ENCODE data around the gene ZIM2.
"Not testable (repeated sequence)": the region's sequence is repeated elsewhere in the genome, so short reads cannot be mapped to it uniquely, and the experiment has no call there.

The ZIM2 gene

DNA sequence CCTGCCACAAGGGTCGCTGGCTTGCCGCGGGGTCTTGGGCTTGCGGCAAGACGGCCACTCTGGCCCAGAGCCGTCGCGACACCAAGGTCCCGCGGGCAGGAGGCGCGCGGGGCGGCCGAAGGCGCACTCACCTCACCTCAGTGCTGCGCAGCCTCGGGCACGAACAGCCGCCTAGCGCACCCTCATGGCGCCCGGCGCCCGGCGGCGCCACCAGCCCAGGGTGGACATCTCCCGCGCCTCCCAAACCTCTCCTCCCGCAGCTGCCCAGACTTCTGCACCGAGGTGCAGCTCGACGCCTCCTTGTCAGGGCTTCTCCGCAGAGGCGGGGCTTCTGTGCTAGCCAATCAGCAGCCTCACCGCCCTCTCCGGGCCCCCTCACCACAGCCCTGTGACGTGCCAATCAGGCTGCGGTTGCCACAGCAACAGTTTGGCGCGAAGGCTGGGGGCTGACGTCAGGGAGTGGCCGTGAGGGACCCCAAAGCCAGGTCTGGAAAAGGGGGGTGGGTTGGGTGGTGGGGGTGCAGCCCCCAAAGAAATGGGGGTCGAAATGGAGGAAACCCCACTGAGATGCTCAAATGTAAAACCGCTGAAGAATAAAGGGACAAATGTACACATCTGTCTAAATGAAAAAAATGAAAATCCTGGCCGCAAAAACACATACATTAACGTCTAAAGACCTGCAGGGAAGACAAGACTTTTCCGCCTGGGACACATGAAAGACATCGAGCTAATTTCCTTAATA, at the start of gene ZIM2, which contains the start of gene PEG3:
ZIM2 (minus strand) TSS at position 276 of the 742 bp plus-strand sequence. CDS start 16,449 bp downstream, outside the sequence.
PEG3 (minus strand) TSS at position 276 of the 742 bp plus-strand sequence. CDS start 16,071 bp downstream, outside the sequence.
- no peak for DNase-seq

DNA sequence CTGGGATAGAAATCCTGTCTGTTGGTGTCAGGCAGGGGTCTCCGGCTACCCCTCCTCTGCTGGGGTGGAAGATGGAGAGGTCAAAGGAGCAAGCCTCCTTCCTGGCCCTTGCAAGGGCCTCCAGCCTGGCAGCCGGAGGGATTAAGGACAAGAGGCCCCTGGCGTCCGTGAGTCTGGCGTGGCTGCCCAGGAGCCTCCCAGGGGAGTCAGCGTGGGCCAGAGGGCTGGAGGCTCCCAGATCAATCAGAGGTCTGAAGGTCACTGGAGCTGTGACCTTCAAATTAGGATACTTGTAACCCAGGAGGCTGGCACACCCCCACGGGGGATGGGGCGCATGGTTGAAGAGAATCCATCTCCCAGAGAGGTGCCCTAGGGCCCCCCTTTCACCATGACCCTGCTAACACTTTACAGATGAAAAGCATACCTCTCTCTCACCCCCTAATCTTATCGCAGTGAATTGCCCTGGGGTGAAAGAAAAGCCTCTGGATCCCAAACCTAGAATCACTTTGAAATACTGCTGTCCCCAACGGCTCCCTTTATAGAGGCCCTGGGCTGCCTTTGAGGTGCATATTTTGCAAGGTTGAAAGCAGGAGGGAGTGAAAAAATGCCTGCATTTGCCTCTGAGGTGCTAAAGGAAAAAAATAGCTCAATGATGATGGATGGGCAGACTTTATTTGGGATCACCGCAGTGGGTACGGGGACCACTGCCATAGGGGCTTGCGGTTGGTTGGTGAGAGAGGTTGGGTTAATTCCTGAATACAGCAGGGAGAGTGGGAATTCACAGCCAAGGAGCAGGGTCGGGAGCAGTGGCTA, 44.9 kb upstream of the ZIM2 start:
- DNase-seq: no peak

DNA sequence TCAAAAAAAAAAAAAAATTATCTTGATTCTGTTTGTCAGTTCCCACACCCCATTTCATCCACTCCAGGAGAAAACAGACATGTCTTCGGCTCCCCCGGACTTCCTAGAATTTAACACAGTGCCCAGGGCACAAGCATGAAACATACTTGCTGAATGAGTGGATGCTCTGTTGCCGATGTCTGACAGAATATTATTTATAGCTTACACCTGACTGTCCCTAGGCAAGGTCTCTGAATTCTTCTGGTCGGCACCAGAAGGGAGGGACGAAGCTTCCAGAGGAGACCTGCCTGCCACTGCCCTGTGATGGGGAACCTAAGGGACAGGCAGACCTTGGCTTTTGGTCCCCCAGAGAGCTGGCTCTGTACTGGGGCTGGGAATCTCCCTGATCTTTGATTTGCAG, 43.9 kb upstream of the ZIM2 start:
- DNase-seq: no peak

DNA sequence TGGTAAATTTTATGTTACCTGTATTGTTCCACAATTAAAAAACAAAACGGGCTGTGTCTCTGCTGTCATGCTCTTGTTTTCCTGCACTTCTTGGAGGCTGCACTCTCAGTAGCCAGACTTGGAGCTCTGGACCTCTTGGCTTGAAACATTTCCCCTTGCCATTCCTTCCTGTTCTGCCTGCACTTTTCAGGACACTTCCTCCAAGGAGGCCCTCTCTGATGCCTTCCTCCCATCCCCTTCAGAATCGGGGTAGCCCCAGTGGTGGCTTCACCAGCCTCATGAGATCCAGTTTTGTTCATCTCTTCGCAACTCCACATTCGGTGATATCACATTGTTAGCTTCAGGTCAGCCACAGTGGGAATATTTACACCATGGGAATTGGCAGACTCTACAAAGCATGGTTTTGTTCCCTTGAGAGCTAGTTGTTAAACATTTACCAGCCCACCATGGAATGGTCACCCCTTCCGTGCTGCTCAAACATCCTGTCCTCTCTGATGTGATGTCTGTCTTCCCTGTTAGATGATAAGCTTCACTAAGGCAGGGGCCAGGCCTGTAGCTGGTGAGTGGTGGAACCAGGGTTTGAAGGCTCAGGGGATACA, 40.2 kb upstream of the ZIM2 start:
- no peak for DNase-seq

DNA sequence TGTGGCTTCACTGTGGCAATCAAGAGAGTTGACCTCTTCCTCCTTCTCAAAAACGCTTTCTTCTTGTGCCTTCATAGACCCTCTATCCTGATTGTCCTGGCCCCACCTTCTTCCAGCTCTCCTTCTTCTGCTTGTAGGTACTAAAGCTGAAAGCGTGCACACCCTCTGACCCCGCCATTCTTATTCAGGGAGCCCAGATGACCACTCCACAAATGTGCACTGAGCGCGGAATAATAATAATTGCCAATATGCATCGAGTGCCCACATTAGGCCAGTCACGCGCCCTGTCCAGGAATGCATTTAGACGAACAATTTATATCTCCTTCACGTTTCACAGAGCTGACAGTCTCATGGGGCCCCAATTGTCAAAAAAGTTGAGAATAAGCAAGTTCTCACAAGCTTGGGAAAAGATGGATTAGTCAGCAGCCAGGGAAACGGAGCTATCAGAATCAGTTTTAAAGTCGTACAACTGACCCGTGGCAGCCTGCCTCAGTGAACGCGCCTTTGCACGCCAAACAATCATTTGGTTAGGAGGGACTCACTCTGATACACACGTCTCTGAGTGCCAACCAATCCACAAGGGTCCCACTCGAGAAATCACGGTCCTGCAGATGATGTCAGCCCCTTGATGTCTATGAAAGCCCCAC, 36.7 kb upstream of the ZIM2 start:
- no peak for DNase-seq

DNA sequence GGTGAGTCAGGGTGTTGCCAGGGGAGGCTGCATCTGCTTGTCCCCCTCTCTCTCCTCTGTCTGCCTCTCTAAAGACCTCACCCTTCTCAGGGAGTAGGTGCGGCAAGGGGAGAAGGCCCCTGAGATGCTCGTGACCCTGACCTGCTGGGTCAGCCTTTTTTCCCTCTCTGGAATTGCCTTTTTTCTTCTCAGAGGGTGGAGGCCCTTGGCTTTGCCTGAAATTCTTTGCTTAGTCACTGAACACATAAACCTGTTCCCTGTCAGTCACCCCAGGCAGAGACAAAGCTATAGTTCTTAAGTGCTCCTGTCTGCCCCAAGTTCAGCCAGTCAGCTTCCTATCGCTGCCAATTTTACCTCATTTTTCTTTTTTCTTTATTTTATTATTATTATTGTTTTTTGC, 35.2 kb upstream of the ZIM2 start:
- no peak for DNase-seq

DNA sequence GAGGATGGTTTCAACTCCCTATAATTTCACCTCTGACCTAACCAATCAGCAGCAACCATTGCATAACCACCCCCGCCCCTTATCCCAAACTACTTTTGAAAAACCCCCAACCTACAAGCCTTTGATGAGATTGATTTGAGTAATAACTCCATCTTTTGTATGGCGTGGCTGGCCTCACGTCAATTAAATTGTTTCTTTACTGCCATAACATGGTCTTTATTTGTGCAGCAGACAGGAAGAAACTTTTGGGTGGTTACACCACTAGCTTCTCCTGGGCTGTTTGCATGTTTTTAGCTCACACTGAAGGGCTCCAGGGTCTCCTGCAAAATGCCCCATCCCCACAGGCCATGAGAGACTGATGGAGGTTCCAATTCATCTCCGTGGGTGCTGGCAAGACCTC, 34.0 kb upstream of the ZIM2 start:
- no peak for DNase-seq

DNA sequence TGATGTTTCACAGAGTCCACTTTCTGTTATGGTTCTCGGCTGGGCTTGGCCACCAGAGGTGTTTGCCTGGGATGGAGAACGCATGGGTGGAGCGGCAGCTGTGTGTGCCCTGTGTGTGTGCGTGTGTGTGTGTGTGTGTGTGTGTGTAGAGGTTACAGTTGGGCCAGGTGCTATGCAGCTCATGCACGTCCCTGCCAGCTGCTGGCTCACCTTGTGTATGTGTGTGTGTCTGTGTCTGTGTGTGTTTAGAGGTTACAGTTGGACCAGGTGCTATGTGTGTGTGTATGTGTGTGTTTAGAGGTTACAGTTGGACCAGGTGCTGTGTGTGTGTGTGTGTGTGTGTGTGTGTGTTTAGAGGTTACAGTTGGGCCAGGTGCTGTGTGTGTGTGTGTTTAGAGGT, 33.0 kb upstream of the ZIM2 start:
- DNase-seq: no peak

DNA sequence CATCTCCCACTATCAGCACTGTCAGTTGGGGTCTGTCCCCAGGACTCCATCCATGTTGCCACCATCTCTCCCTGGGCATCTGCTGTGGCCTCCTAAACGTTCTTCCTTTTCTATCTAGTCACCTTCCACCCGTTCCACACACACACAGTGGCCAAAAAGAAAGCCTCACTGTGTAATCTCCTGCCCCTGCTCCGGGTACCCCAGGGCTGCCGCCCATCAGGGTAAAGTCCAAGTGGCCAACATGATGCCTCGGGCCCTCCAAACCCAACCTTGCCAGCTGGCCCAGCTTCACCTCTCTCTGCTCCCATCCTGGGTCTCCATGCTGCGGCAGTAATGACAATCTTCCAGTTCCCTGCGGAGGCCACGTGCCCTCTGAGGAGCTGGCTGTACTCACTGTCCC, 29.4 kb upstream of the ZIM2 start:
- no peak for DNase-seq

DNA sequence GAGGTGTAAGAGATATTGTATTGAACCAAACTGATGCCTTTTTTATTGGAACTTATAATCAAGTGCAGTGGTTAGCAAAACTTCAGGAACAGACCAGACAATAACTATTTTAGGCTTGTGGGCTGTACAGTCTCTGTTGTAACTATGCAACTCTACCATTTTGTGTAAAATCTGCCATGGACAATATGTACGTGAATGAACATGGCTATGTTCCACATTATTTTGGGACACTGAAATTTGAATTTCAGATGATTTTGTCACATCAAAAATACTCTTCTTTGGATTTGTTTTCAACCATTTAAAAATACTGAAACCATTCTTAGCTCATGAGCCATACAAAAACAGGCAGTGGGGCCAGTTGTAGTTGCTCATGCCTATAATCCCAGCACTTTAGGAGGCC, 27.9 kb upstream of the ZIM2 start:
- DNase-seq: no peak

DNA sequence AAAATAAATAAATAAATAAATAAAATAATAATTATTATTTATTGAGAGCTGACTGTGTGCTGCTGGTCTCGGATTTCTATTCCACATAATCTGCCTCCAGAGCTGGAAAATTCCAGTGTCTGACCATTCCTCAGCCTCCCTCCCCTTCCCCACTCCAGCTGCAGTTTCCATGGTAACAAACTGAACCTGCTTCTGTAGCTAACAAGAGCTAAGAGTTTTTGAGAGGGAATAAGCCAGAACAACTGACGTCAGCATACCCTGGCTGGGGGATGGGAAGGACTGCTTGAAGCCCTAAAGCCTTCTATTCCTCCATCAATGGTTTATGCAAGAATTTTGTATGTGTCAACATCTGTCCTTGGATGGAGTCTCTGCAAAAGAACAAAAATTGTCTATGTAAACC, 26.0 kb upstream of the ZIM2 start:
- DNase-seq: no peak

DNA sequence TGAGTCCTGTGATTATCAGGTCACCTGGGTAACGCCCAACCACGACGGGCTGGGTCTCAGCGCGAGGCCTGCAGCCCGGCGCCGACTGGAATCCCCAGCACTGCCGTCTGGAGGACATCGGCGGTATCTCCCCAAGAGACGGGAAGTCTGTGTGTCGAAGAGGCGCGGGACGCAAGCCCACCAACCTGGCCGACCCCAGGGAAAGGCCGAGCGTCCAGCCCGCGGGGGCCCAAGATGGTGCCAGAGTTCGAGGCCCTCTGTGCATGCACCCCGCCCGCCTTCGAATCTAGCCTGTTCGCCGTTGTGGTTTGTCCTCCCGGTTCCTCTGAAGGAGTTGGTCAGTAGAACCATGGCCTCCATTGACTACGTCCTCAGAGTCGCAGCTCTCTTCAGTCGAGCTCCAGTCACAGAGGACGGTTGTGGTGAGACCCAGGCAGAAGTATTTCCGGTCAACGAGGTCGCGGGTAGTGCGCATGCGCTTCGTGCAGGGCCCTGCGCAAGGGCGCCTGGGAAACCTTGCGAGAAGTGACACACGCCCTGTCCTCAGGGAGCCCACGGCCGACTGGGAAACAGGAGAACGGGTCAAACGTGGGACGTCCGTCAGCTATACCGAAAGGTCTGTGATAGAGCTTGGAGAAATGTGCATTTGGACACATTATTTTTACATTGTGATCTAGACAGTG, 24.1 kb upstream of the ZIM2 start:
- DNase-seq: no peak

DNA sequence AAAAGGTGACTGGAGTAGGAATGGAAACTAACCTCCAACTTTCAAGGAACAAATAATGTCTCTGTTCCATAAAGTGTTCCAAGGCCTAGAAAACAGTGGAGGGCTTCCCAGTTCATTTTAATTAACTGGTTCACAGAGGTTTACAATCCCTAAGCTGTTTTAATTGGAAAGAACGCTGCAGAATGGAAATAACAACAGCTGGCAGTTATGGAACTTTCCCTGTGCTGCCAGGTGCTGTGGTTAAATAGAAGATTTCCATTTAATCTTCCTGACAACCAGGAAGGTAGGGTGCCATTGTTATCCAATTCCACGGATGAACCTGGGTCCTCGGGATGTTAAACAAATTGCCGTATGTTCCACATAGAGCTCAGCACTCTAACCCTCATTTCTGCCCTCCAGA, 22.2 kb upstream of the ZIM2 start:
- no peak for DNase-seq

DNA sequence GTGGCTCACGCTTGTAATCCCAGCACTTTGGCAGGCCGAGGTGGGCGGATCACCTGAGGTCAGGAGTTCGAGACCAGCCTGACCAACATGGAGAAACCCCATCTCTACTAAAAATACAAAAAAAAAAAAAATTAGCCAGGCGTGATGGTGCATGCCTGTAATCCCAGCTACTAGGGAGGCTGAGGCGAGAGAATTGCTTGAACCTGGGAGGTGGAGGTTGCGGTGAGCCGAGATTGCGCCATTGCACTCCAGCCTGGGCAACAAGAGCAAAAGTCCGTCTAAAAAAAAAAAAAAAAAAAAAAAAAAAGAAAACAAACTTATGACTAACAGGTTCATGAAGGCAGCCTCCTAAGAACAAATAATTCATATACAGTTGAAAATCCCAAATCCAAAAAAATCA, 19.9 kb upstream of the ZIM2 start:
- DNase-seq: not testable (repeated sequence)

DNA sequence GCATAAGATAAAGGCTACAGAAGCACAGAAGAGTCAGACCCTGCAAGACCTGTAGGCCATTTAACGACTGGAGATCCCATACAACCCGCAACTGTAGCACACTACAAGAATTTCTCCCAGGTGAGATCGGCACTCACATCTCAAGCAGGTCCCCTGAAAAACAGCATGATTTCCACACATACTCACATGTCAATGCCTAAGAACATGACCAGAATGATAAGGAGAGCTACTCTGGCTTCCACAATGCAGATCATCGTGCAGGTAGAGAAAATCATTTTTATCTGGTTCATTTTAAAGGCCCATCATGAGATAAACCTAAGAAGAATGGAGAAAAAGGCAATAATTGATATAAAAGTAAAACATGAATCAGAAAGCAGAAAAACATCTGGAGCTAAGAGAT, 17.5 kb upstream of the ZIM2 start:
- no peak for DNase-seq

DNA sequence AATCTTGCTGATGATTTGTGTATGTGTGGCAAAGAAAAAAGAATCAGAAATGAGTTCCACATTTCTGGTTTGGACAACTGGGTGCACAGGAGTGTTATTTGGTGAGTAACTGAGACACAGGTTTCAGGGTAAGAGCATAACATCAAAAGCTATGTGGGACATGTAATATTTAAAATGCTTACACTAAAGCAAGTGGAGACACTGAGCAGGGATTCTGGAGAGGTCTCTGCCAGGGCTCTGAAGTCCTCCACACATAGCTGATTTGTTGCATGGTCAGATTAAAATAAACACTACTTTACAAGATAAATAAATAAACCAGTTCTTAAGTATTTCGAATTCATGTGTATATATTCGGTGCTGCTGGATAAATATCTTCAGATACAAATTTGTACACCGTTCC, 16.3 kb upstream of the ZIM2 start:
- no peak for DNase-seq

DNA sequence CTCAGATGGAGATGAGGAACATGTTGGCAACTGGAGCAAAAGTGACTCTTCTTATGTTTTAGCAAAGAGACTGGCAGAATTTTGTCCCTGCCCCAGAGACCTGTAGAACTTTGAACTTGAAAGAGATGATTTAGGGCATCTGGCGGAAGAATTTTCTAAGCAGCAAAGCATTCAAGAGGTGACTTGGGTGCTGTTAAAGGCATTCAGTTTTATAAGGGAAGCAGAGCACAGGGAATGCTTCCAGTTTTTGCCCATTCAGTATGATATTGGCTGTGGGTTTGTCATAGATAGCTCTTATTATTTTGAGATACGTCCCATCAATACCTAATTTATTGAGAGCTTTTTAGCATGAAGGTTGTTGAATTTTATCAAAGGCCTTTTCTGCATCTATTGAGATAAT, 11.8 kb upstream of the ZIM2 start:
- not testable (repeated sequence) for DNase-seq

DNA sequence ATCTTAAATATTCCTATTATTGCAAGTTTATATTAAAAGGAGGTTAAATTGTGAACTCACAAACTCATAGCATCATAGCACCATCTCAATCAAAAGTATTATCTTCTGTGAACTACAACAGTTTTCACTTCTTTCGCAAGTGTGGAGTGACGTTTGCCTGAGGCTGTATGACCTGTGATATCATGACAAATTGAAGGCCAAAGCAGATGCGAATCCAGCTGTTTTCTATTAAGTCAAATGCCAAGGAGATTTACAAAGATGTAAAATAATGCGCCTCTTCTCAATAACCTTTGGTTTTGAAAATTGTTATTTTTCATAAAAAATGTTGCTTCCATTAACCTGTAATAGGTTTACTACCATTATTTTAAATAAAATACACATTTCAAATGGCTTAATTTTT, 7.6 kb upstream of the ZIM2 start:
- no peak for DNase-seq

DNA sequence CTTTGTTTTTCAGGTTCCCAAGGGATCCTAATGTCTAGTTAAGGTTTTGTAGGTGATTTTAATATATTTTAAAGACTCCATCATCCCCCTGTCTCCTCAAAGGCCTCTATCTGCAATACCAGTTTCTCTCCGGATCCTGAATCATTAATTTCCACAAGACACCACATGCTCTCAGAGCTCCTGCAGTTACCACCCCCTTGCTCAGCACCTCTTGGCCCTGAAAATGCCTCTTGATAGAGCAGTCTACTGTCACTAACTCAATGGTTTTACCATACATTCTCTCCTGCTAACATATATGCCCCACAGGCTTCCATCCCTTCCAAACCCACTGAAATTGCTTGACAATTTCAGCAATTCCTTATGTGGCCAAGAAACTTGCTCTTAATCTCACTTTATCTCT, 1.9 kb upstream of the ZIM2 start:
- no peak for DNase-seq

DNA sequence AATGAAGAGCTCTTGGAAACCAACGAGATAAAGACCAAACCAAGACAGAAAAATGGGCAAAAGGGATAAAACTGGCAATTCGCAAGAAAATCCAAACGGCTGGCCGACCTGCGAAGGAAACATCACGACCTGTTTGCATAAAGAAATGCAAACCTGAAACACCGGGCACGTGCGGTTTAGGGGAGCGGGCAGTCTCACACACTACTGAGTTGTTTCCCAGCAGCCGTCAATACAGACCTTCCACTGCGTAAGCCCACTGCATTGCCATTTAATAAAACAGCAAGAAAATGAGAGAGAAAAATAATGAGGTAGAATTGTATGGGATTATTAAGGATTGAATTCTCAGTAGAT, 642 bp upstream of the ZIM2 start:
- DNase-seq: no peak

DNA sequence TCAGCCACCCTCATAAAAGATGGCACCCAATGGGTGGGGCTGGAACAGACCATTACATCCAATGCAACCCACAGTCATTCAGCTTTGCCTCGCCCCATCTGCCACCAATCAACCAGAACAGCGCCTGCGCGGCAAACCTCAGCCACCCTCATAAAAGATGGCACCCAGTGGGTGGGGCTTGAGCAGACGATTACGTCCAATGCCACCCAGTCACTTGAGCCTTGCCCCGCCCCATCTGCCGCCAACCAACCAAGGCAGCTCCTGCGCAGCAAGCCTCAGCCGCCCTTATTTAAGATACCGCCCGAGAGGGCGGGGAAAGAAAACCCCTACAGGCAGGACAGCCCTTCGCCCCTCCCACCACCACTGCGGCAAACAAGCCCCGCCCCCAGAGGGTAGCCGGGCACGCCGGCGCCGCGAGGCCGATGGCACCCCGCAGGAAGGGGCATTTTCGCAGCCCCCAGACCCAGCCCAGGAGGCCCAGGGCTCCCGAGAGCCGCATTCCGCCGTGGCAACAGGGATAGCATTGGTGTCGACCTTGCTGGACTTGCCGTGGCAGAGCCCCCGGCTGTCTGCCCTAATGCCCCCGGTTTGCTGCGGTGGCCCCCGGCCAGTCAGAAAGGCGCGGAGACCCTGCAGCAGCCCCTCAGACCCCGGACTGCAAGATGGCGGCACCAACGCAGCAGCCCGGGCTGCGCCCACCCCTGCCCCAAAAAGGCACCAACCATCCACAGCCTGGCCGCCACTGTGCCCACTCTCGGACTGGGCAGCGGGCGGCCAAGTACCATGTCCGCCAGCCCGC, 675 bp downstream of the ZIM2 start:
- DNase-seq: no peak

All from activated CD4-positive, alpha-beta T cell treated with anti-CD3 and anti-CD28 coated beads for 4 hours (primary cell).